T follicular helper cell (primary cell): ENCODE data around the gene LRWD1.
"Not testable (repeated sequence)": the region's sequence is repeated elsewhere in the genome, so short reads cannot be mapped to it uniquely, and the experiment has no call there.

Experiments
- DNase-seq: peaks from one replicate; pipeline ENCODE4 v3.0.0-alpha.2; 2020; ENCODE audit warnings: low read depth

LRWD1 gene

GRCh38 chr7:102444961-102445673 is 19.7 kb upstream of the LRWD1 start:
- DNase-seq = no peak

DNA sequence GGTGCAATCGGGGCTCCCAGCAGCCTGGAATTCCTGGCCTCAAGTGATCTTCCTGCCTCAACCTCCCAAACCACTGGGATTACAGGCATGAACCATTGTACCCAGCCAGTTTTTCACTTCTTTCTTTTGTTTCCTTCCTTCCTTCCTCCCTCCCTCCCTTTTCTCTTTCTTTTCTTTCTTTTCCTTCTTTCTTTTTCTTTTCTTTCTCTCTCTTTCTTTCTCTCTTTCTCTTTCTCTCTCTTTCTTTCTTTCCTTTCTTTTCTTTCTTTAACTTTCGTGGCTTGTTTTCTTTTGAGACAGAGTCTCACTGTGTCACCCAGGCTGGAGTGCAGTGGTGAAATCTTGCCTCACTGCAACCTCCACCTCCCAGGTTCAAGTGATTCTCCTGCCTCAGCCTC is 19.1 kb upstream of the LRWD1 start:
- no peak for DNase-seq

GRCh38 chr7:102446387-102447156 is 18.2 kb upstream of the LRWD1 start:
- DNase-seq = no peak

DNA sequence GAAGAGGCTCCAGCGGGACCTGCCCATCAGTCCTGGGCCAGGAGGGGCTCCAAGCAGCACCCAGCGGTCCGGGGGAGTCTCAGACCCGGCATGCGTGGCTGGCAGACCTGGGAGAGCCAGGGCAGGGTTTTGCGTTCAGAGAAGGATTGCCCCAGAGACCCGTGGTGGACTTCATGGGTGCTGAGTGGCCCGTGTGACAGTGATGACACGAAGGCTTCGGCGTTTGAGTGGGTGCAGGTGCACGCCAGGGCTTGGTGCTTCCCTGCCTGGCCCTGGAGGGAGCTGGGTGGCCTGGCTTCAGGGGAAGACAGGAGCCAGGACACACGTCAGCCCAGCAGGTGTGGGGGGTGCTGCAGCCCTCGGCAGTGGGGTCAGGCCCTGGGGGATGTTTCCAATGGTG is 17.5 kb upstream of the LRWD1 start:
- no peak for DNase-seq

GRCh38 chr7:102449136-102449535 is 15.6 kb upstream of the LRWD1 start:
- no peak for DNase-seq

DNA sequence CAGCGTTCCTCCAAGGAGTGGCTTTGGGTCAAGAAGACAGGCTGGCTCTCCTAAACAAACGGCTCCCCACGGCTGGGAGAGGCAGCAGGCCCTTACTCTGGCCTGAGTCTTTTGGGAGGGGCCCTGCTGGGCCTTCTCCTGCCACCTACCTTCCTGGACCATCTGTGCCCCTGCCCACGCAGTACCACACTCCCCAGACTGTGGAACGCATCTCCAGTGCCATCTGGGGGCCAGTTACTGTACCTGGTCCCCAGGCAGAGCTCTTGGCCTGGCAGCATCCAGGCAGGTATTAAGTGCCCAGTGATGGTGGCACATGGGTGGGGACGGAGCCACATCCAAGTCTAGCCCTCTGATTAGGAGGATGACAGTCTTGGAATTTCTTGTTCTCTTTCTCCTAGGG is 14.5 kb upstream of the LRWD1 start:
- peak; percentile 39 for DNase-seq

- DNase-seq = no peak
Observed at GRCh38 chr7:102451371-102452054, 13.3 kb upstream of the LRWD1 start.

- no peak for DNase-seq
Observed at GRCh38 chr7:102452451-102452850, 12.3 kb upstream of the LRWD1 start.

DNA sequence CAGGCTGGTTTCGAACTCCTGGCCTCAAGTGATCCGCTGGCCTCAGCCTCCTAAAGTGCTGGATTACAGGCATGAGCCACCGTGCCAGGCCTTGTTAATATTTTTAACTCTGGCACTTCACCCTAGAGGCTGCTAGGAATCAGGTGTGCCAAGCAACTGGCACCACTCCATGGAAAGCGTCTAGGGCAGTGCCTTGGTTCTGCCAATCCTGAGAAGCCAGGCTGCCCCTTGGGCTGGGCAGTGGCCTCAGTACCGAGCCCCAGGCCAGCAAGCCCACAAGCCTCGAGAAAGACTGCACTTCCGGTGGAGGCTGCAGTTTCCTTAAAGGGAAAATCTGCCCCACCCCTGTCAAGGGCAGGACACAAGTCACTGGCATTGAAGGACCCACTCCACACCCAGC is 11.5 kb upstream of the LRWD1 start:
- no peak for DNase-seq

- DNase-seq = no peak
Observed at GRCh38 chr7:102454468-102454867, 10.3 kb upstream of the LRWD1 start.

GRCh38 chr7:102454932-102455331 is 9.9 kb upstream of the LRWD1 start:
- DNase-seq = not testable (repeated sequence)

GRCh38 chr7:102455596-102455995 is 9.2 kb upstream of the LRWD1 start:
- DNase-seq = no peak

DNA sequence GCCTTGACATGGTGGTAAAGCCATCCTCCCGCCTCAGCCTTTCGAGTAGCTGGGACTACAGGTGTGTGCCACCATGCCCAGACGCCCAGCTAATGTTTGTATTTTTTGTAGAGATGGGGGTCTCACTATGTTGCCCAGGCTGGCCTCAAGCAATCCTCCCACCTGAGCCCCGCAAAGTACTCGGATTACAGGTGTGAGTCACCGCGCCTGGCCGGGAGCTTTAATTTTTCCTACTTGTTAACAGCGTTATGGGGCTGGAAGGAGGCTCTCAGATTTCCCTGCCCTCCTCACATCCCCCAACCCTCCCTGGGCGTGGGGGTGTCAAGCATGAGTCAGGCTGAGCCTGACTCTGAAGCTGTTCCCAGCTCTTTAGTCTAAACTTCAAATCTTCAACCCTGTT is 8.5 kb upstream of the LRWD1 start:
- DNase-seq = no peak

DNA sequence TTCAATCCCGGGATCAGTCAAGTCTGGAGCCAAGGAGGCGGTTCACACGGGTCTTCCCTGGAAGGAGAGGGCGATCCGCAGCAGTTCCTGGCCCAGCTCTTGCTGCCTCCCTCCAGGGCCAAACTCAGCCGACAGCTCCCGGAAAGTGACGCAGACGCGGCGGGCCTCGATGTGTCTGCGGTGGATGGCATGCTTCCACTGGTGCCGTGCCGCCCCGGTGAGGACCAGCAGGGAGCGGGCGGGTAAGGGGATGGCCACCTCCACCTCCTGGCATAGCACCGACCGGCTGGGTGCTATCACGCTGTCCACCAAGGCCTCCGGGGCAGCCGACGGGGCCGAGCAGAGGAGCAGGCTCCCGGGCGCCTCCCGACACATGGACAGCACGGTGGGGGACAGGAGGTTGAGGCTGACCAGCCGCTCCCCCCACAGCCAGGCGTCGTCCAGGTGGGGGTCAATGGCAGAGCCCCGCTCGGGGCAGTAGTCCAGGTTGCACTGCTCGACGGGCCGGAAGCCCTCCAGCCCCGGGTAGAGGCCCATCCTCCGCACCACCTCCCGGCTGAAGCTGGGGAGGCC is 7.3 kb upstream of the LRWD1 start:
- no peak for DNase-seq

DNA sequence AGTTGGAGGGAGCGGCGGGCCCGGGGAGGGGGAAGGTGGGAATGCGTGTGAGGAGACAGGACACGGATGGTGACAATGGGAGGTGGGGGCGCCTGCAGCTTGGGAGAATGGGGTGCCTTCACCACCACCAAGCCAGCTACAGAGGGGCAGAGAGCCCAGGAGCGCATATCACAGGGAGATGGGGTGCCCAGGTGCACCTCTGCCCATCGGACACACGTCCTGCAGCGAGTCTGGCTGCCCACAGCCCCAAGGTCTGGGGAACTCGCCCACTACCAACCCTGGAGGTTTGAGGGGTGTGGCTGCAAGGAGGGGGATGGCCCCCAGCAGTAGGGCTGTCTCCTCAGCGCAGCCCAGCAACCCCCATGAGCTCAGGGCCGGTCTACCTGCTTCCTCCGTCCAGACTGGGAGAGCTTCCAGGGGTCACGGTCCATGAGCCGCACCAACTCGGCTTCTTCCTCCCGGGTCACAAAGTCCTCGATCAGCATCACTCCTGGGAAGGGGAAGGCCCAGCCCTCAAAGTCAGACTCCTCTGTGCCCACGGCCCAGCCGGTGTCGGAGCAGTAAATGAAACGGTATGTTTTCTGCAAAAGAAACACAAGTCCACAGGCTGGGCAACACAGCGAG is 5.5 kb upstream of the LRWD1 start:
- no peak for DNase-seq

DNA sequence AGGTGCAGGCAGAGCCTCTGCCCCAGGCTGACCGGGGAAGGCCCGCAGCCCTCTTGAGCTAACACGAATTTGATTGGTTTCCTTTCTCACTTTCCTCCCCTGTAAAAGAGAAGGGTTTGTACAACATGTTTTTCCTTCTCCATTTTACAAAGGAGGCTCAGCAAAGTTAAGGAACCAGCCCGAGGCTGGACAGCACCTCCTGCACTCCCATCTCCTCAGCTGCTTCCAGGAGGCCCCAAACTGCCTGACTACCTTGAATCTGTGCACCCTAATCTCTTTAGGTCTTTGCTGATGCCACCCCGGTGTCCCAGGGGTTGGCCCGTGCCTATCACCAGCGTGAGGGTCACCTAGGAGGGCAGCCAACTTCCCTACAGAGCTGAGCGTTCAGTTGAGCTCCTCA is 4.3 kb upstream of the LRWD1 start:
- DNase-seq = no peak

DNA sequence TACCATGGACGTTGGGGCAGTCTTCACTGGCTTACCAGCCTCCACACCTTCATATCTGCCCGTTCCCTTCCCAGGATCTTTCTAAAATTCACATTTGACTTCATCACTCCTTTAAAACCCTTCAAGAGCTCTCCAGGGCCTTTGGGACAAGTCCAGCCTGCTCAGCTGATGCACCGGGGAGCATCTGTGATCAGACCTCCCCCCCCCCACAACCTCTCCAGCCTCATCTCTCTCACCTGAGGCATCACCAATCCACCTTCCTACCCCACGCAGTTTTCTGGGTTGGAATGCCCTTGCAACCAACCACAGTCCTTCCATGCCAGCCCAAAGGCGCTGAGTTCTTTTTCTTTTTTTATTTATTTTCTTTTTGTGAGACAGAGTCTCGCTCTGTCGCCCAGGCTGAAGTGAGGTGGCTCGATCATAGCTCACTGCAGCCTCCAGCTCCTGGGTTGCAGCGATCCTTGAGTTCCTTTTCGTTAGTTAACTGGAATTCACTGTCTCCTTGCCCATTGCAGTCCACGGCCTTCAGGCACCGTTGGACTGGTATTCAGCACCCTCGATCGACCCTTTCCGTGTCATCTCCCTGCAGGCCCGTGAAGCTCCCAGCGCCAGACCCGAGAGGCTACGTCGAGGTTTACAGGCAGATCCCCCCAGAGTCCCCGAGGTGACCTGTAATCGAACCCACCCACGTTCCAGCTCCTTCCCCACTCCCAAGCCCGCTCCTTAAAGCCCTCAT is 775 bp upstream of the LRWD1 start:
- no peak for DNase-seq

GRCh38 chr7:102466097-102466496 is 1.3 kb downstream of the LRWD1 start:
- DNase-seq = no peak

DNA sequence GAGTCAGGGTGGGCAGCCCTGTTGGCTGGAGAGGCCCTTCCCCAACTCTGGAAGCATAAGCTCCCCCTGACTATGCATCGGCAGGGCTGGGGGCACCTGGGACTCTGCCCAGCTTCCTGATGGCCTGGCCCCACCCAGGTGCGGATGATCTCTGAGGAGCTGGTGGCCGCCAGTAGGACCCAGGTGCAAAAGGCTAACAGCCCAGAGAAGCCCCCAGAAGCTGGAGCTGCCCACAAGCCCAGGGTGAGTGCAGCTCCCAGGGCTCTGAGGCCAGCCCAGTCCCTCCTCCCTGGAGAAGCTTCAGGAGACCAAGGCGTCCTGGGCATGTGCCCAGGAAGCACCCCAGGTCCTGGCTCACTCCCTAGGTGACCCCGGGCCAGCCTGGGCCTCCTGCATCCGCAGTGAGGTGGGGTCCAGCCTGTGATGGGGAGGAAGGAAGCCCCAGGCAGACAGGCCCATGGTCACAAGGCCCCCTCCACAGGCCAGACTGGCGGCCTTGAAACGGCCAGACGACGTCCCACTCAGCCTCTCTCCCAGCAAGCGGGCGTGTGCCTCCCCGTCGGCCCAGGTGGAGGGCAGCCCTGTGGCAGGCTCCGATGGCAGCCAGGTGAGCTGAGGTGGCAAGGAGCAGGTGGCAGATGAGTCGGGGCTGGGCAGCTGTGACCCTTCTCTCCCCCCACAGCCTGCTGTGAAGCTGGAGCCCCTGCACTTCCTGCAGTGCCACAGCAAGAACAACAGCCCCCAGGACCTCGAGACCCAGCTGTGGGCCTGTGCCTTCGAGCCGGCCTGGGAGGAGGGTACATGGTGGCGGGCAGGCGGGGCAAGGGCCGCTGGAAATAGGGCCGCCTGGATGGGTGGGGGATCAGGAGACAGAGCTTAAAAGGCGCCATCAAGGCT is 3.0 kb downstream of the LRWD1 start:
- DNase-seq = no peak
